Panc1 (cell line): Measurements from ENCODE around the gene TGFBR1. TPM values are rescaled to one million over a fixed set of nuclear protein-coding genes. Genes with fewer than 3 reads are reported as not detected.

ENCODE experiments used
- ATAC-seq: fragments of 200-7000 bp; cut with Tn5 transposase; 2 replicates; pipeline ENCODE4 v1.9.1; 2020; ENCODE audit warnings: mild to moderate bottlenecking, moderate library complexity
- BruUV-seq: library from RNA; stranded (reverse); fragments of 400-500 nt; replicated peaks from 2 replicates; lab custom pipeline; 2021; lab: Mats Ljungman, UMichigan
- CTCF ChIA-PET: fragments of 300-600 bp; sonication (Branson Sonifier 250); formaldehyde crosslinking; loops from one replicate; lab custom pipeline; 2022; ENCODE audit warnings: antibody characterized with exemption; lab: Charles Lee
- POLR2A ChIA-PET: fragments of 300-600 bp; sonication (Branson Sonifier 250); formaldehyde crosslinking; loops from one replicate; lab custom pipeline; 2022; ENCODE audit warnings: antibody characterized with exemption; lab: Charles Lee
- DNase-seq: peaks from one replicate; pipeline ENCODE4 v3.0.0-alpha.2; 2010; ENCODE audit warnings: low read depth, low spot score
- H3K27ac ChIP-seq: 2 replicates; pipeline ENCODE4 v1.5.1; 2011; ENCODE audit warnings: mild to moderate bottlenecking, low read length, inconsistent platforms
- H3K27me3 ChIP-seq: fragments of 200-500 bp; sonication (Bioruptor generic); 2 replicates; pipeline ENCODE4 v1.6.0; 2014; ENCODE audit warnings: low read length, inconsistent platforms; ENCODE audit not compliant: control insufficient read depth, insufficient read depth
- H3K36me3 ChIP-seq: fragments of 200-500 bp; sonication (Bioruptor generic); 2 replicates; pipeline ENCODE4 v1.5.1; 2014; ENCODE audit warnings: inconsistent platforms, mild to moderate bottlenecking, low read length, moderate library complexity; ENCODE audit not compliant: control insufficient read depth, insufficient read depth
- H3K4me1 ChIP-seq: 2 replicates; pipeline ENCODE4 v1.5.1; 2011; ENCODE audit warnings: inconsistent platforms, mild to moderate bottlenecking, low read length, moderate library complexity; ENCODE audit not compliant: control insufficient read depth, insufficient read depth
- H3K4me3 ChIP-seq, 2 experiments: 2 replicates each; pipeline ENCODE4 v1.5.1; 2011 to 2012; ENCODE audit warnings: low read depth in 2 of 2, low read length in 2 of 2, mild to moderate bottlenecking in 2 of 2, inconsistent platforms in 1 of 2, moderate library complexity in 1 of 2
- H3K9me3 ChIP-seq: fragments of 200-500 bp; sonication (Bioruptor generic); 2 replicates; pipeline ENCODE4 v1.5.1; 2014; ENCODE audit warnings: low read depth, mild to moderate bottlenecking, inconsistent platforms, low read length, moderate library complexity; ENCODE audit not compliant: control insufficient read depth, insufficient read depth
- POLR2AphosphoS5 ChIP-seq: IDR thresholded peaks from 2 replicates; pipeline ENCODE4 v1.6.1; 2012; ENCODE audit warnings: mild to moderate bottlenecking, low read depth, low read length, moderate library complexity
- SIN3A ChIP-seq: IDR thresholded peaks from 2 replicates; pipeline ENCODE4 v1.6.1; 2012; ENCODE audit warnings: low read depth, mild to moderate bottlenecking, low read length, moderate library complexity, borderline replicate concordance; ENCODE audit not compliant: insufficient read depth
- TCF7L2 ChIP-seq: IDR thresholded peaks from 2 replicates; pipeline ENCODE4 v1.6.1; 2011; ENCODE audit warnings: mild to moderate bottlenecking, low read depth, low read length, inconsistent platforms
- in situ Hi-C: cut with HindIII; loops from 2 replicates; pipeline ENCODE4 v1.10.0; 2016; ENCODE audit warnings: low sequenced_read_pairs, low pct_unique_long_range_greater_than_20kb
- intact Hi-C: fragments of 100-400 bp; cut with micrococcal nuclease; formaldehyde crosslinking; loops from one replicate; pipeline ENCODE4 v1.10.0; 2022; ENCODE audit not compliant: unreplicated experiment
- total RNA-seq: library from RNA; stranded (reverse); gene quantifications from one replicate; pipeline ENCODE4 v1.2.1, GENCODE V29; 2021; ENCODE audit not compliant: unreplicated experiment
- TF ChIP-seq, protein P1 (sequence below): fragments of 450-650 bp; IDR thresholded peaks from 2 replicates; pipeline ENCODE4 v1.5.1; 2017; ENCODE audit warnings: mild to moderate bottlenecking
- TF ChIP-seq, protein P2 (sequence below), 2 experiments: IDR thresholded peaks; 2 replicates each; pipeline ENCODE4 v1.6.1; 2011 to 2012; ENCODE audit warnings: low read depth in 2 of 2, control low read depth in 1 of 2, low read length in 1 of 2, mild to moderate bottlenecking in 1 of 2, moderate library complexity in 1 of 2; ENCODE audit not compliant: insufficient read depth in 1 of 2

TGFBR1 gene
- total RNA-seq, 1 experiment from 2014 or later: 22.2 TPM

GRCh38 chr9:99158629-99159028, 53.7 kb downstream of the TGFBR1 start:
- ChIA-PET CTCF (no interaction called here), POLR2A (interaction anchor here (0.7 kb wide), 1 partner anchor 55 kb away, joined by 3 read pairs; no protein-coding TSS in a partner anchor)
- 0 out of 2 replicates have a peak, but pooled peaks have one; percentile 48 for ATAC-seq
- in situ Hi-C loops (no loop called here), intact Hi-C loops (no loop called here)
- Histone ChIP-seq H3K27me3 (peaks cover 2% of the 10 kb centered on the region; the same call in 1 of the 2 replicates), H3K27ac (no peak overlapping the region), H3K36me3 (no peaks in the 10 kb centered on the region), H3K4me1 (no peaks in the 10 kb centered on the region), H3K9me3 (no peaks in the 10 kb centered on the region), H3K4me3 (no peak overlapping the region)
- TF ChIP-seq, protein P1, sequence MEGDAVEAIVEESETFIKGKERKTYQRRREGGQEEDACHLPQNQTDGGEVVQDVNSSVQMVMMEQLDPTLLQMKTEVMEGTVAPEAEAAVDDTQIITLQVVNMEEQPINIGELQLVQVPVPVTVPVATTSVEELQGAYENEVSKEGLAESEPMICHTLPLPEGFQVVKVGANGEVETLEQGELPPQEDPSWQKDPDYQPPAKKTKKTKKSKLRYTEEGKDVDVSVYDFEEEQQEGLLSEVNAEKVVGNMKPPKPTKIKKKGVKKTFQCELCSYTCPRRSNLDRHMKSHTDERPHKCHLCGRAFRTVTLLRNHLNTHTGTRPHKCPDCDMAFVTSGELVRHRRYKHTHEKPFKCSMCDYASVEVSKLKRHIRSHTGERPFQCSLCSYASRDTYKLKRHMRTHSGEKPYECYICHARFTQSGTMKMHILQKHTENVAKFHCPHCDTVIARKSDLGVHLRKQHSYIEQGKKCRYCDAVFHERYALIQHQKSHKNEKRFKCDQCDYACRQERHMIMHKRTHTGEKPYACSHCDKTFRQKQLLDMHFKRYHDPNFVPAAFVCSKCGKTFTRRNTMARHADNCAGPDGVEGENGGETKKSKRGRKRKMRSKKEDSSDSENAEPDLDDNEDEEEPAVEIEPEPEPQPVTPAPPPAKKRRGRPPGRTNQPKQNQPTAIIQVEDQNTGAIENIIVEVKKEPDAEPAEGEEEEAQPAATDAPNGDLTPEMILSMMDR: no peak
- TF ChIP-seq, protein P2, sequence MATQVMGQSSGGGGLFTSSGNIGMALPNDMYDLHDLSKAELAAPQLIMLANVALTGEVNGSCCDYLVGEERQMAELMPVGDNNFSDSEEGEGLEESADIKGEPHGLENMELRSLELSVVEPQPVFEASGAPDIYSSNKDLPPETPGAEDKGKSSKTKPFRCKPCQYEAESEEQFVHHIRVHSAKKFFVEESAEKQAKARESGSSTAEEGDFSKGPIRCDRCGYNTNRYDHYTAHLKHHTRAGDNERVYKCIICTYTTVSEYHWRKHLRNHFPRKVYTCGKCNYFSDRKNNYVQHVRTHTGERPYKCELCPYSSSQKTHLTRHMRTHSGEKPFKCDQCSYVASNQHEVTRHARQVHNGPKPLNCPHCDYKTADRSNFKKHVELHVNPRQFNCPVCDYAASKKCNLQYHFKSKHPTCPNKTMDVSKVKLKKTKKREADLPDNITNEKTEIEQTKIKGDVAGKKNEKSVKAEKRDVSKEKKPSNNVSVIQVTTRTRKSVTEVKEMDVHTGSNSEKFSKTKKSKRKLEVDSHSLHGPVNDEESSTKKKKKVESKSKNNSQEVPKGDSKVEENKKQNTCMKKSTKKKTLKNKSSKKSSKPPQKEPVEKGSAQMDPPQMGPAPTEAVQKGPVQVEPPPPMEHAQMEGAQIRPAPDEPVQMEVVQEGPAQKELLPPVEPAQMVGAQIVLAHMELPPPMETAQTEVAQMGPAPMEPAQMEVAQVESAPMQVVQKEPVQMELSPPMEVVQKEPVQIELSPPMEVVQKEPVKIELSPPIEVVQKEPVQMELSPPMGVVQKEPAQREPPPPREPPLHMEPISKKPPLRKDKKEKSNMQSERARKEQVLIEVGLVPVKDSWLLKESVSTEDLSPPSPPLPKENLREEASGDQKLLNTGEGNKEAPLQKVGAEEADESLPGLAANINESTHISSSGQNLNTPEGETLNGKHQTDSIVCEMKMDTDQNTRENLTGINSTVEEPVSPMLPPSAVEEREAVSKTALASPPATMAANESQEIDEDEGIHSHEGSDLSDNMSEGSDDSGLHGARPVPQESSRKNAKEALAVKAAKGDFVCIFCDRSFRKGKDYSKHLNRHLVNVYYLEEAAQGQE (IDR thresholded peaks at IDR 0.05; ENCODE audit: insufficient read depth in 1 of 2, low read depth in 2 of 2, low read length in 1 of 2): no peak
- no peak for TF ChIP-seq POLR2AphosphoS5
- no peak for DNase-seq
- BruUV-seq: no TSS peak

DNA sequence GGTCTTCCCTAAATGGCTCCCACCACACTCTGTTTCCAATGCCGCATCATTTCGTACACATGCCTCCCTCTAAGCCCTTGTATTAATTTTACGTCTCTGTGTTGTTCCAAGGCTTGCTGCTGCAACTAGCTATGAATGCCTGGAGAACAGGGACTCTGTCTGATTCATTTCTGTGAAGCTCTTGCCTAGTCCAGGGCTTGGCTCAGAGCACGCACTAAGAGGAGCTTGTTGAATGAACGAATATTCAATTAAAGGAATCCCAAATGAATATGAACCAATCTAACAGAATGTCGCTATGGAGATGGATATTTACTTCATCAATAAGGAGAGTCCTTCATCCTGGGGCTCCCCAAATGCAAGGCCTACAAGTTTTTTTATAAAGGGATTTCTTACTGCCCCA, 55.3 kb downstream of the TGFBR1 start:
- no peaks in the 10 kb centered on the region for H3K9me3 ChIP-seq
- no peaks in the 10 kb centered on the region for H3K4me1 ChIP-seq
- H3K4me3 ChIP-seq: no peak overlapping the region
- H3K36me3 ChIP-seq: no peaks in the 10 kb centered on the region
- no peak overlapping the region for H3K27ac ChIP-seq
- BruUV-seq: no TSS peak
- in situ Hi-C loops (no loop called here), intact Hi-C loops (loop anchor here (5.0 kb wide), 1 partner anchor 852 kb away; no protein-coding TSS in a partner anchor)
- peaks cover 2% of the 10 kb centered on the region; the same call in 1 of the 2 replicates for H3K27me3 ChIP-seq
- TF ChIP-seq SIN3A (no peak), POLR2AphosphoS5 (no peak), TCF7L2 (no peak)
- TF ChIP-seq, protein P1: no peak
- ChIA-PET POLR2A (no interaction called here), CTCF (no interaction called here)
- DNase-seq (no peak), ATAC-seq (no peak)
